BE2C (cell line): ENCODE measurements around the gene NSMCE1.
"Not testable (repeated sequence)": the region's sequence is repeated elsewhere in the genome, so short reads cannot be mapped to it uniquely, and the experiment has no call there.

ENCODE experiments used
- DNase-seq: peaks from one replicate; pipeline ENCODE4 v3.0.0-alpha.2; 2020
- H3K27me3 ChIP-seq: fragments of 250-450 bp; sonication (Bioruptor Pico); 2 replicates; pipeline ENCODE4 v1.5.1; 2020; ENCODE audit warnings: mild to moderate bottlenecking
- H3K36me3 ChIP-seq: fragments of 250-450 bp; sonication (Bioruptor Pico); 2 replicates; pipeline ENCODE4 v1.5.1; 2020; ENCODE audit warnings: mild to moderate bottlenecking
- H3K4me1 ChIP-seq: fragments of 250-450 bp; sonication (Bioruptor Pico); 2 replicates; pipeline ENCODE4 v1.5.1; 2020
- H3K4me3 ChIP-seq: 2 replicates; pipeline ENCODE4 v1.5.1; 2011; ENCODE audit warnings: low read depth, low read length
- H3K9me3 ChIP-seq: fragments of 250-450 bp; sonication (Bioruptor Pico); 2 replicates; pipeline ENCODE4 v1.5.1; 2020
- TF ChIP-seq, protein P1 (sequence below): IDR thresholded peaks from 2 replicates; pipeline ENCODE4 v1.5.1; 2012; ENCODE audit warnings: mild to moderate bottlenecking, low read depth, low read length

The NSMCE1 gene

DNA sequence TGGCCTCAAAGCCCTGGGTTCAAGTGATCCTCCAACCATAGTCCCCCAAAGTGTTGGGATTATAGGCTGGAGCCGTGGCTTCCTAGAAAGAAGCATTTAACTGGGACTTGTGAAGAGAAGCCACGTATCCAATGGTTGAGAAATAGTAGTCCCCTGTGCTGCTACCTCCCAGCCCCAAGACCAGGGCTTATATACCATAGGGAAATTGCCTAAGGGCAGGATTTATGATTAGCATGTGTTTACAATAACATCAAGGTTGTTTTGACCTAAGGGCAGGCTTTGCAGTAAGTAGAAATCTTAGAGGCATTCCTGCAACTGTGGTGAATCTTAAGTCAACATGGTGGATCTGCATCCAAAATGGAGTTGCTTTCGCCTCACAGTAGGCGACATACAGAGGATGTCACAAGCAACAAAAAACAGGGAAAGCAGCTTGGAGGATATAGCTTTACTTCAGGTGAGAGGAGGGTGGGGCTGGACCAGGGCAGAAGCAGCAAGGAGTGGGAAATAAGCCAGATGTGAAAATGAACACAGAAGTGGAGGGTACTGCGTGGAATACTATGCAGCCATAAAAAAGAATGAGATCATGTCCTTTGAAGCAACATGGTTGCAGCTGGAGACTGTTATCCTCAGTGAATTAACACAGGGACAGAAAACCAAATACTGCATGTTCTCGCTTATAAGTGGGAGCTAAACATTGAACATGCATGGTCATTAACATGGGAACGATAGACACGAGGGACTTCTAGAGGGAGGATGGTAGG, 18.7 kb upstream of the NSMCE1 start:
- no peaks in the 10 kb centered on the region for H3K36me3 ChIP-seq
- DNase-seq: no peak
- no peaks in the 10 kb centered on the region for H3K27me3 ChIP-seq
- no peaks in the 10 kb centered on the region for H3K4me1 ChIP-seq
- no peaks in the 10 kb centered on the region for H3K9me3 ChIP-seq
- H3K4me3 ChIP-seq: no peak overlapping the region
- TF ChIP-seq, protein P1, sequence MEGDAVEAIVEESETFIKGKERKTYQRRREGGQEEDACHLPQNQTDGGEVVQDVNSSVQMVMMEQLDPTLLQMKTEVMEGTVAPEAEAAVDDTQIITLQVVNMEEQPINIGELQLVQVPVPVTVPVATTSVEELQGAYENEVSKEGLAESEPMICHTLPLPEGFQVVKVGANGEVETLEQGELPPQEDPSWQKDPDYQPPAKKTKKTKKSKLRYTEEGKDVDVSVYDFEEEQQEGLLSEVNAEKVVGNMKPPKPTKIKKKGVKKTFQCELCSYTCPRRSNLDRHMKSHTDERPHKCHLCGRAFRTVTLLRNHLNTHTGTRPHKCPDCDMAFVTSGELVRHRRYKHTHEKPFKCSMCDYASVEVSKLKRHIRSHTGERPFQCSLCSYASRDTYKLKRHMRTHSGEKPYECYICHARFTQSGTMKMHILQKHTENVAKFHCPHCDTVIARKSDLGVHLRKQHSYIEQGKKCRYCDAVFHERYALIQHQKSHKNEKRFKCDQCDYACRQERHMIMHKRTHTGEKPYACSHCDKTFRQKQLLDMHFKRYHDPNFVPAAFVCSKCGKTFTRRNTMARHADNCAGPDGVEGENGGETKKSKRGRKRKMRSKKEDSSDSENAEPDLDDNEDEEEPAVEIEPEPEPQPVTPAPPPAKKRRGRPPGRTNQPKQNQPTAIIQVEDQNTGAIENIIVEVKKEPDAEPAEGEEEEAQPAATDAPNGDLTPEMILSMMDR: no peak

DNA sequence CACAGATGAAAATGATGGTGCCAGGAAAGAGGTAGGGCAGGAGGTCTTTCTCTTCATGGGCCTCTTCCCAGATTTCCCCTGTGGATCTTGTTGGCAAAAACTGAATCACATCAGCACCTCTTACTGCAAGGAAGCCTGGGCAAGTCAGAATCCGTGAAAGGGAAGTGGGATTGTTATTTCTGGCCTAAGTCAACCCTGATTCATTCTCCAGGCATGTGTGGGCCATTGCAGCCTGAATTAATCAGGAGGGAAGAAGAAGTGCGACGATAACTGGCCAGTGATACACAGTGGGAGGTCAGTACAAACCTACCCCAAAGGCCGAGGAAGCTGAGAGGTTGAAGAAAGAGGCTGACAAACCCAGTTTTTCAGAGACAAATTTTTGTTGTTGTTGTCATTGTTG, 17.9 kb upstream of the NSMCE1 start:
- no peak for DNase-seq
- TF ChIP-seq, protein P1: no peak
- Histone ChIP-seq H3K9me3 (no peaks in the 10 kb centered on the region), H3K36me3 (no peaks in the 10 kb centered on the region), H3K4me1 (no peaks in the 10 kb centered on the region), H3K4me3 (no peak overlapping the region), H3K27me3 (no peaks in the 10 kb centered on the region)

DNA sequence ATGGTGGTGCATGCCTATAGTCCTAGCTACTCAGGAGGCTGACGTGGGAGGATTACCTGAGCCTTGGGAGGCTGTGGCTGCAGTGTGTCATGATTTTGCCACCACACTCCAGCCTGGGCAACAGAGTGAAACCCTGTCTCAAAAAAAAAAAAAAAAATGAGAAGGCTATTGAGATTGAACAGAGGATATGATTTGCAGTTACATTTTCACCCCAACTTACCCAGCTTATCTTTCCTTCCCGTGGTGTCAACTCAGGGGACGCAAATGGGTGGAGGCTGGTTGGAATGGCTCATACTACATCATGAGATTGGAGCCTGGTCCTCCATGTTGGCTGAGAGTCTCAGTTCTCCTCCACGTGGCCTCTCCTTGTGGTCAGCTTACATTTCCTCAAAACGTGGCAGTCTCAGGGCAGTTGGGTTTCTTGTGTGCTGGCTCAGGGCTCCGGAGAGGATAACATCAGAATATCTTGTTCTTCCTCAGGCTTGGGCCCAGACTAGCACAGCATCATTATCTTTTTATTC, 17.2 kb upstream of the NSMCE1 start:
- no peaks in the 10 kb centered on the region for H3K27me3 ChIP-seq
- H3K9me3 ChIP-seq: no peaks in the 10 kb centered on the region
- no peaks in the 10 kb centered on the region for H3K4me1 ChIP-seq
- no peaks in the 10 kb centered on the region for H3K36me3 ChIP-seq
- no peak for DNase-seq
- TF ChIP-seq, protein P1: no peak
- H3K4me3 ChIP-seq: no peak overlapping the region

DNA sequence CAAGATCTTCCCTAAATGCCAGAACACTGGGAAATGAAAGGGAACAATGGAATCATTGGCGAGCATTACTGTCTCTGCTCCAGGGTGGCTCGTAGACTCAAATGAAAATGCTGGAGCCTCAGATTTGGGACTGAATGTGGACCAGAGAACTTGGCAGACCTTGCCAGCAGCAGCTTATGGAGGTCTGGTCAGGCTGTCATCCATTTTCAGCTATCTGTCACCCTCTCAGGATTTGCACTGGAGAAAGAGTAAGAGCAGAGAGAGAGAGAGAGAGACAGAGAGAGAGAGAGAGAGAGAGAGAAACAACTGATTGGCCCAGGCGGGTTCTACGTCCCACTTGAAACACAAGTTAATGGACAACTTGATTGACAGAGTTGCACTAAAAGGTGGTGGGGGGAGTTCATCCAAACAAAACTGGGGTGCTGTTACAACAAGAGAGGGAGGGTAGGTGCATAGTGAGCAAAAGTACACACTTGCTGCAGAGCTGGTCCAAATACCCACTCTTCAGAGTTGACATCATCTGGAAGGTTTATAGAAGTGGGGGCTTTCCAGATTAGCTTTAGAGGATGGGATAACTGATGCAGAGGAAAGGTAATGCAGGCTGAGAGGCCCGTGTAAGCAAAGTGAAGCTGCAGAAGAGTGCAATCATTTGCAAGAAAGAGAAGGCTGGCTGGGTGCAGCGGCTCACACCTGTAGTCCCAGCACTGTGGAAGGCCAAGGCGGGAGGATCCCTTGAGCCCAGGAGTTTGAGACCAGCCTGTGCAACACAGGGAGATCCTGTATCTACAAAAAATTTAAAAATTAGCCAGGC, 16.5 kb upstream of the NSMCE1 start:
- Histone ChIP-seq H3K4me1 (no peaks in the 10 kb centered on the region), H3K36me3 (no peaks in the 10 kb centered on the region), H3K27me3 (no peaks in the 10 kb centered on the region), H3K9me3 (no peaks in the 10 kb centered on the region), H3K4me3 (no peak overlapping the region)
- no peak for DNase-seq
- TF ChIP-seq, protein P1: no peak

DNA sequence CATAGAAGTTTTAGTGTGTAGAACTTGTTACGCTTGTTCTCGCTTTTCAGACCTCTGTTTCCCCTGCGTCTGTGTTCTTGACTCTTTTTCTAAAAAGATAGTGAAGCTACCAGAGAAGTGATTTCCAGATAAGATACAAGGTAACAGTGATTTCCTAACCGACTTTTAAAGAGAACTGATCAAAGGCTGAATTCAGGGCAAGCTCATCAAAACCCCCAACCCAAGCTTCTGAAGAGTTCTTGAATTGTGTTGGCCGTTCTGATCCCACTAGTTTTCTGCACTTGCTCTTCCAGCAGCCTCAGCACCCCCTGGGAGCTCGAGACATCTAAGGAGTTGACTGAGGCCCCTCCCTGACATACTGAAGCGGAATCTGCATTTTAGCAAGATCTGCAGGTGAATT, 12.7 kb upstream of the NSMCE1 start:
- Histone ChIP-seq H3K9me3 (no peaks in the 10 kb centered on the region), H3K27me3 (no peaks in the 10 kb centered on the region), H3K4me1 (no peaks in the 10 kb centered on the region), H3K4me3 (no peak overlapping the region), H3K36me3 (no peaks in the 10 kb centered on the region)
- no peak for DNase-seq
- TF ChIP-seq, protein P1: no peak

DNA sequence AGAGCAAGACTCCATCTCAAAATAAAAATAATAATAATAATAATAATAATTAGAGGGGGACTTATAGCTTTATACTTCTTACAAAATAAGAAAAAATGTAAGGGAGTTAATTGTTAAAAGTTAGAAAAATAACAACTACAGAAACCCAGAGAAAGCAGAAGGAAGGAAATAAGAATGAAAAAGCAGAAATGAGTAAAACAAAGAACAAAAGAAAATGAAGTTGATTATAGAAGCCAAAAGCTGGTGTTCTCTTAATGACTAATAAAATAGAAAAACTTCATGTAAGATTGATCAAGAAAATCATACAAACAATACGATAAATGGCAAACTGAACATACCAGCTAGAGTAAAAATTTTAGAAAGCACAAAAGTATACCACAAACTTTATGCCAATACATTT, 6.8 kb upstream of the NSMCE1 start:
- no peaks in the 10 kb centered on the region for H3K36me3 ChIP-seq
- TF ChIP-seq, protein P1: no peak
- no peak for DNase-seq
- H3K4me1 ChIP-seq: no peaks in the 10 kb centered on the region
- no peak overlapping the region for H3K4me3 ChIP-seq
- H3K9me3 ChIP-seq: no peaks in the 10 kb centered on the region
- no peaks in the 10 kb centered on the region for H3K27me3 ChIP-seq

DNA sequence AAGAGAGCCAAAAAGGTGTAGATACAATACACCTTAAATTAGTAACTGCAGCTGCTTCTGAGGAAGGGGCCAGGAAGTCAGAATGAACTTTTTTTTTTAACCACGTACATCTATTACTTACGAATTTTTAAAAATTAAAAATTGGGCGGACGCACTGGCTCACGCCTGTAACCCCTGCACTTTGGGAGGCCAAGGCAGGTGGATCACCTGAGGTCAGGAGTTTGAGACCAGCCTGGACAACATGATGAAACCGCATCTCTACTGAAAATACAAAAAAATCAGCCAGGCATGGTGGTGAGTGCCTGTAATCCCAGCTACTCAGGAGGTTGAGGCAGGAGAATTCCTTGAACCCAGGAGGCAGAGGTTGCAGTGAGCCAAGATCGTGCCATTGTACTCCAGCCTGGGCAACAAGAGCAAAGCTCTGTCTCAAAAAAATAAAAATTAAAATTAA, 5.9 kb upstream of the NSMCE1 start:
- H3K4me3 ChIP-seq, DNase-seq, H3K9me3 ChIP-seq, H3K36me3 ChIP-seq, H3K4me1 ChIP-seq, H3K27me3 ChIP-seq: not testable (repeated sequence)
